HepG2 (cell line): ENCODE results near the gene PPP2R5C. TPM values are rescaled to one million over a fixed set of nuclear protein-coding genes. Genes with fewer than 3 reads are reported as not detected.

Experiments used
- CBX1 ChIP-seq: IDR thresholded peaks from one replicate; pipeline ENCODE4 v1.6.1; 2016; ENCODE audit warnings: antibody characterized with exemption, low read depth
- DMAP1 ChIP-seq: IDR thresholded peaks from 2 replicates; pipeline ENCODE4 v1.6.1; 2016
- HMG20B ChIP-seq: conservative IDR thresholded peaks from 2 replicates; pipeline ENCODE4 v1.6.1; 2016; ENCODE audit warnings: missing genetic modification reagents, missing compliant biosample characterization
- NR1H2 ChIP-seq: sonication (generic); formaldehyde crosslinking; IDR thresholded peaks from 2 replicates; pipeline ENCODE4 v1.8.1; 2022; ENCODE audit warnings: low read depth, missing genetic modification reagents, borderline replicate concordance
- NR2F2 ChIP-seq: IDR thresholded peaks from 2 replicates; pipeline ENCODE4 v1.6.1; 2012; ENCODE audit warnings: low read depth, inconsistent platforms, borderline replicate concordance
- SRY ChIP-seq: sonication (generic); formaldehyde crosslinking; IDR thresholded peaks from 2 replicates; pipeline ENCODE4 v1.8.0; 2022; ENCODE audit warnings: mild to moderate bottlenecking, missing genetic modification reagents
- ZHX1 ChIP-seq: sonication (generic); formaldehyde crosslinking; IDR thresholded peaks from 2 replicates; pipeline ENCODE4 v1.8.1; 2022; ENCODE audit warnings: low read depth, mild to moderate bottlenecking, missing genetic modification reagents
- ZNF33B ChIP-seq: sonication (generic); formaldehyde crosslinking; IDR thresholded peaks from 2 replicates; pipeline ENCODE4 v1.5.1; 2020; ENCODE audit warnings: mild to moderate bottlenecking, missing genetic modification reagents
- ZNF441 ChIP-seq: sonication (generic); formaldehyde crosslinking; IDR thresholded peaks from 2 replicates; pipeline ENCODE4 v1.7.0; 2021; ENCODE audit warnings: missing genetic modification reagents, borderline replicate concordance
- ZNF776 ChIP-seq: sonication (generic); formaldehyde crosslinking; IDR thresholded peaks from 2 replicates; pipeline ENCODE4 v1.4.0; 2020; ENCODE audit warnings: mild to moderate bottlenecking, missing genetic modification reagents
- polyA plus RNA-seq, 8 experiments: library from polyadenylated mRNA; depleted of rRNA in 3 of 8; stranded (reverse) in 7 of 8; unstranded in 1 of 8; fragments of >200 nt; fragmentation: Illumina TruSeq in 4 of 8; extraction: Trizol in 4 of 8; gene quantifications; 2 replicates each; pipeline versions ENCODE4 v1.2.1 to v1.2.3, GENCODE V29; 2011 to 2016; ENCODE audit warnings: low read depth in 4 of 8, missing spikeins in 1 of 8, mixed read lengths in 1 of 8; ENCODE audit not compliant: insufficient read depth in 1 of 8
- total RNA-seq, 5 experiments: library from RNA; depleted of rRNA; stranded (reverse); fragments of >200 nt; fragmentation: Illumina TruSeq; extraction: Trizol; gene quantifications; 2 replicates each; pipeline ENCODE4 v1.2.3, GENCODE V29; 2016; ENCODE audit warnings: low read depth in 1 of 5
- TF ChIP-seq, protein P1 (sequence below): IDR thresholded peaks from 2 replicates; pipeline ENCODE4 v1.4.0; 2020; ENCODE audit warnings: mild to moderate bottlenecking, missing genetic modification reagents
- TF ChIP-seq, protein P2 (sequence below): sonication (generic); formaldehyde crosslinking; IDR thresholded peaks from 2 replicates; pipeline ENCODE4 v1.4.0; 2020; ENCODE audit warnings: missing genetic modification reagents, mild to moderate bottlenecking, borderline replicate concordance

PPP2R5C gene
- total and polyA plus RNA-seq, 2 of the 13 experiments (the other 11 are each of a cell fraction or from before 2014, with no cell fraction given) = 74.3 to 78.5 TPM

- TF ChIP-seq SRY (CRISPR knock-in tag) = peak; percentile 96; the same call in 1 of the 2 replicates
- 0 out of 2 replicates have a peak, but pooled peaks have one; percentile 34 for TF ChIP-seq ZNF33B (CRISPR knock-in tag)
- peak; percentile 43; the same call in 1 of the 2 replicates for TF ChIP-seq NR2F2
- peak; percentile 66; the same call in 1 of the 2 replicates for TF ChIP-seq ZNF776 (CRISPR knock-in tag)
- TF ChIP-seq, protein P1, sequence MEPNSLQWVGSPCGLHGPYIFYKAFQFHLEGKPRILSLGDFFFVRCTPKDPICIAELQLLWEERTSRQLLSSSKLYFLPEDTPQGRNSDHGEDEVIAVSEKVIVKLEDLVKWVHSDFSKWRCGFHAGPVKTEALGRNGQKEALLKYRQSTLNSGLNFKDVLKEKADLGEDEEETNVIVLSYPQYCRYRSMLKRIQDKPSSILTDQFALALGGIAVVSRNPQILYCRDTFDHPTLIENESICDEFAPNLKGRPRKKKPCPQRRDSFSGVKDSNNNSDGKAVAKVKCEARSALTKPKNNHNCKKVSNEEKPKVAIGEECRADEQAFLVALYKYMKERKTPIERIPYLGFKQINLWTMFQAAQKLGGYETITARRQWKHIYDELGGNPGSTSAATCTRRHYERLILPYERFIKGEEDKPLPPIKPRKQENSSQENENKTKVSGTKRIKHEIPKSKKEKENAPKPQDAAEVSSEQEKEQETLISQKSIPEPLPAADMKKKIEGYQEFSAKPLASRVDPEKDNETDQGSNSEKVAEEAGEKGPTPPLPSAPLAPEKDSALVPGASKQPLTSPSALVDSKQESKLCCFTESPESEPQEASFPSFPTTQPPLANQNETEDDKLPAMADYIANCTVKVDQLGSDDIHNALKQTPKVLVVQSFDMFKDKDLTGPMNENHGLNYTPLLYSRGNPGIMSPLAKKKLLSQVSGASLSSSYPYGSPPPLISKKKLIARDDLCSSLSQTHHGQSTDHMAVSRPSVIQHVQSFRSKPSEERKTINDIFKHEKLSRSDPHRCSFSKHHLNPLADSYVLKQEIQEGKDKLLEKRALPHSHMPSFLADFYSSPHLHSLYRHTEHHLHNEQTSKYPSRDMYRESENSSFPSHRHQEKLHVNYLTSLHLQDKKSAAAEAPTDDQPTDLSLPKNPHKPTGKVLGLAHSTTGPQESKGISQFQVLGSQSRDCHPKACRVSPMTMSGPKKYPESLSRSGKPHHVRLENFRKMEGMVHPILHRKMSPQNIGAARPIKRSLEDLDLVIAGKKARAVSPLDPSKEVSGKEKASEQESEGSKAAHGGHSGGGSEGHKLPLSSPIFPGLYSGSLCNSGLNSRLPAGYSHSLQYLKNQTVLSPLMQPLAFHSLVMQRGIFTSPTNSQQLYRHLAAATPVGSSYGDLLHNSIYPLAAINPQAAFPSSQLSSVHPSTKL (CRISPR knock-in tag) = peak; percentile 11; the same call in 1 of the 2 replicates
- TF ChIP-seq, protein P2, sequence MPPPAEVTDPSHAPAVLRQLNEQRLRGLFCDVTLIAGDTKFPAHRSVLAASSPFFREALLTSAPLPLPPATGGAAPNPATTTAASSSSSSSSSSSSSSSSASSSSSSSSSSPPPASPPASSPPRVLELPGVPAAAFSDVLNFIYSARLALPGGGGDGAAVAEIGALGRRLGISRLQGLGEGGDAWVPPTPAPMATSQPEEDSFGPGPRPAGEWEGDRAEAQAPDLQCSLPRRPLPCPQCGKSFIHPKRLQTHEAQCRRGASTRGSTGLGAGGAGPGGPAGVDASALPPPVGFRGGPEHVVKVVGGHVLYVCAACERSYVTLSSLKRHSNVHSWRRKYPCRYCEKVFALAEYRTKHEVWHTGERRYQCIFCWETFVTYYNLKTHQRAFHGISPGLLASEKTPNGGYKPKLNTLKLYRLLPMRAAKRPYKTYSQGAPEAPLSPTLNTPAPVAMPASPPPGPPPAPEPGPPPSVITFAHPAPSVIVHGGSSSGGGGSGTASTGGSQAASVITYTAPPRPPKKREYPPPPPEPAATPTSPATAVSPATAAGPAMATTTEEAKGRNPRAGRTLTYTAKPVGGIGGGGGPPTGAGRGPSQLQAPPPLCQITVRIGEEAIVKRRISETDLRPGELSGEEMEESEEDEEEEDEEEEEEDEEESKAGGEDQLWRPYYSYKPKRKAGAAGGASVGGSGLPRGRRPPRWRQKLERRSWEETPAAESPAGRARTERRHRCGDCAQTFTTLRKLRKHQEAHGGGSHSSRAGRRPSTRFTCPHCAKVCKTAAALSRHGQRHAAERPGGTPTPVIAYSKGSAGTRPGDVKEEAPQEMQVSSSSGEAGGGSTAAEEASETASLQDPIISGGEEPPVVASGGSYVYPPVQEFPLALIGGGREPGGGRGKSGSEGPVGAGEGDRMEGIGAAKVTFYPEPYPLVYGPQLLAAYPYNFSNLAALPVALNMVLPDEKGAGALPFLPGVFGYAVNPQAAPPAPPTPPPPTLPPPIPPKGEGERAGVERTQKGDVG (CRISPR knock-in tag) = no peak
- peak; percentile 90 for TF ChIP-seq ZNF441 (CRISPR knock-in tag)
- peak; percentile 71; the same call in 1 of the 2 replicates for TF ChIP-seq NR1H2 (CRISPR knock-in tag)
- TF ChIP-seq CBX1 = peak; percentile 58
- TF ChIP-seq DMAP1 (CRISPR knock-in tag) = peak; percentile 55; the same call in 1 of the 2 replicates
- TF ChIP-seq ZHX1 (CRISPR knock-in tag) = 0 out of 2 replicates have a peak, but pooled peaks have one; percentile 12
- no peak for TF ChIP-seq HMG20B (CRISPR knock-in tag)
Measured at GRCh38 chr14:101964297-101965180, 203.0 kb downstream of the PPP2R5C start, which contains the start of gene DYNC1H1 (continued).
